Fibroblast of mammary gland (primary cell): ENCODE measurements around the gene FAXC.
"Not testable (repeated sequence)": the region's sequence is repeated elsewhere in the genome, so short reads cannot be mapped to it uniquely, and the experiment has no call there.

Experiments
- DNase-seq: peaks from one replicate; pipeline ENCODE4 v3.0.0-alpha.2; 2010; ENCODE audit warnings: low read depth
- H3K4me3 ChIP-seq: 2 replicates; pipeline ENCODE4 v1.5.1; 2011; ENCODE audit warnings: low read depth, mild to moderate bottlenecking, low read length, moderate library complexity; ENCODE audit not compliant: control insufficient read depth
- CTCF ChIP-seq: conservative IDR thresholded peaks from 2 replicates; pipeline ENCODE4 v1.5.1; 2011; ENCODE audit warnings: low read depth, low read length, inconsistent platforms; ENCODE audit not compliant: control insufficient read depth, insufficient read depth

Gene FAXC

DNA sequence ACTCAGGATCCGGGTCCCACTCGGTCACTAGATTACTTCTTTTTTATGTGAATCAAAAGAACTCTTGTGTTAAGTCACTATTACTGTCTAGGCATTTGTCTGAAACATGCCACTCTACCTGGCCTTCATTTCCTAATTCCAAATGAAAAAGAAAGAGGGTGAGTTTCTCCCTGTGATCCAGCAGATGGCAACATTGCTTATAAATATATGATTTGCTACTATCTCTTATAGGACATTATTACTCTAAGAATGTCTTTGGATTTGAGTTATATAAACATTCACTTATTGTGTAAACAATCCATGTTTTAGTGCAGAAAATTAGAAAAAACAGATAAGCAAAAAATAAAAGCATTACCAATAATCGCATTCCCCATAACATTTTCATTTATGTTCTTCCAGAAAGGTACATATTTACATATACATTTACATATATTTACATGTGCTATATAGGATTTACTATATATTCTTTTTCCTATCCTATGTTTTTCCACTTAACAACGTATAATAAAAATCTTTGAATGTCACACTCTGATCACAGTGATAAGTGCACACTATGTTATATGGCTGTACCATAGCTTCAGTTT is 66.9 kb downstream of the FAXC start:
- TF ChIP-seq CTCF, result peak; percentile 54
- no peak overlapping the region for H3K4me3 ChIP-seq
- DNase-seq, result peak; percentile 34

- DNase-seq, result no peak
- no peak for TF ChIP-seq CTCF
- no peak overlapping the region for H3K4me3 ChIP-seq
Observed at GRCh38 chr6:99276747-99277146, 72.7 kb downstream of the FAXC start.

GRCh38 chr6:99270826-99271225 is 78.6 kb downstream of the FAXC start:
- no peak for DNase-seq

DNA sequence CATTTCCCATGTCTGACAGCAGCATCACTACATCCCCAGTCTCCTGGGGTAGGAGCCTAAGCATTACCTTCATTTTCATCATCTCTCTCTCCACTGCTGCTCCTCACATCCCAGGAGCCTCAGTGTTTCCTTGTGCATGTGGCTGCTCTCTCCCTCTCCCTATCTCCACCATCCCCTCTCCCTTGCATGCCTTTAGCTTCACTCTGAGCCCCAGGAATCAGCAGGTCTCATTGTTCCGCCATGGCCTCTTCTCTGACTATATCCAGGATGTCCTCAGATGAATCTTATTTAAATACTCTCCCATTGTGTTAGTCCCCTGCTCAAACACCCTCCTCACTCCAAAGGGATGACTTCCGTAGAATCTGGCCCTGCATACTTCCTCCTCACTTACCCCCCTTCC is 79.4 kb downstream of the FAXC start:
- TF ChIP-seq CTCF, result no peak

More at GRCh38 chr6:99270826-99271225, 78.6 kb downstream of the FAXC start:
- H3K4me3 ChIP-seq, result no peak overlapping the region
- no peak for TF ChIP-seq CTCF

DNA sequence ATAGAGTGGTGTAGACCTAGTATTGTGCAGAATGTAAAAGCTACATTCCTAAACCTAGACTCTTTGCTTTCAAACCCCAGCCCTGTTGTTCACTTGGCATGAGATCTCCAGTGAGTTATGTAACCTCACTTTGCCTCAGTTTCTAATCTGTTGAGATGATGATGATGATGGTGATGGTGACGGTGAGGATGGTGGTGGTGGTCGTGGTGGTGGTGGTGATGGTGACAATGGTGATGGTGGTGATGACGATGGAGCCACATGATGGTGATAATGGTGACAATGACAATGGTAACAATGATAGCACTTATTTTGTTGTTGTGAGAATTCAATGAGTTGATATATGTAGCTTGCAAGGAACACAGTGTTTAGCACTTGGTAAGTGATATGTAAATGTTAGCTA is 80.3 kb downstream of the FAXC start:
- H3K4me3 ChIP-seq, result no peak overlapping the region
- DNase-seq, result no peak
- TF ChIP-seq CTCF, result no peak

More for the DNA sequence above, 79.4 kb downstream of the FAXC start:
- DNase-seq, result no peak
- no peak overlapping the region for H3K4me3 ChIP-seq

- not testable (repeated sequence) for H3K4me3 ChIP-seq, DNase-seq
Observed at GRCh38 chr6:99266996-99267395, 82.5 kb downstream of the FAXC start.

DNA sequence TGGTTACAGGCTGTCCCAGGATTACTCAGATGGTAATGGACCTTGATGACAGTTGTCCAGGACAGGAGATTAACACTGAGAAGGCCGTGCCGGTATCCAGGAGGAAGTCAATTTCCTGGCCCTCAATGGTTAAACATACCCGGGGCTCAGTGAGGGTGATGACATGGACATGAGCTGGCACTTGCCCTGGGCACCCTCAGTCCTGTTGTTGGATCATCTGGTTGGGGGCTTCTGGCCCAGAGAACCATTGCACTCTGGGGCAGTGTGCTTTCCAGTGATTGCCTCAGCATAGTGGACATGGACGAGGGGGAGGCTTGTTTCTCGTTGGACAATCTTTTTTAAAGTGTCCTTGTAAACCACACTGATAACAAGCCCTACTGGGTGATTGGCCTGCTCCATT is 84.0 kb downstream of the FAXC start:
- DNase-seq, H3K4me3 ChIP-seq: not testable (repeated sequence)

DNA sequence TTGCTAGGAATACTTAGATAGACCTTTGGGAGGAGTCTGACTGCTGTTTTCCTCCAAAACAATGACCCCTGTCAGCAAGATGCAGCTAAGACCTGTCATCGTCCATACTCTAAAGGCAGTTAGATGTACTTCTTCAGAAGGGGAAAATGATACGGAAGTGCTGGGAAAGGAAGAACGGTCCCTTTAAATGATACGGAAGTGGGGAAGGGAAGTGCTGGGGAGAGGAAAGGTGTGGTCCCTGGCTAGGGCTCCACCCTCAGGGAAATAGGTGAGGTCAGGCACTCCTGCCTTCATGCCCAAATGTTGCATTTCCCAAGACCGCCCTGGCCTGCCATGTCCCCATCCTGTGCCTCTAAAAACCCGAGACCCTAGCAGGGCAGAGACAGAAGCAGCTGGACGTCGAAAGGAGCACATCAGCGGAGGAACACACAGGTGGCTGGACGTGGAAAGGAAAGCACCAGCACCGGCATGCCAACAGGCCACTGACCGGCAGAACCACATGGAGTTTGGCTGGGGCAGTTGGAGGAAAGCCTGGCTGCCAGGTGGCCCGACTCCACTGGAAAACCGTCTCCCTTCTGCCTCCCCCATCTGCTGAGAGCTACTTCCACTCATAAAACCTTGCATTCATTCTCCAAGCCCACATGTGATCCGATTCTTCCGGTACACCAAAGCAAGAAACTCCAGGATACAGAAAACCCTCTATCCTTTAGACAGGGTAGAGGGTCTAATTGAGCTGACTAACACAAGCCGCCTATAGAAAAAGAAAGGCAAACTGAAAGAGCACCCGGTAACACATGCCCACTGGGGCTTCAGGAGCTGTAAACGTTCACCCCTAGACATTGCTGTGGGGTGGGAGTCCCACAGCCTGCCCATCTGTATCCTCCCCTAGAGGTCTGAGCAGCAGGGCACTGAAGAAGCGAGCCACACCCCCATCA is 94.6 kb downstream of the FAXC start:
- no peak for TF ChIP-seq CTCF
- no peak for DNase-seq
- H3K4me3 ChIP-seq, result no peak overlapping the region
